HG02610 (cell line): Measurements from ENCODE around the gene KDM6B.

Experiments used
- ATAC-seq: cut with Tn5 transposase; IDR thresholded peaks from one replicate; pipeline ENCODE4 v1.9.1; 2021; ENCODE audit warnings: mild to moderate bottlenecking, moderate library complexity; ENCODE audit not compliant: unreplicated experiment

KDM6B gene

DNA sequence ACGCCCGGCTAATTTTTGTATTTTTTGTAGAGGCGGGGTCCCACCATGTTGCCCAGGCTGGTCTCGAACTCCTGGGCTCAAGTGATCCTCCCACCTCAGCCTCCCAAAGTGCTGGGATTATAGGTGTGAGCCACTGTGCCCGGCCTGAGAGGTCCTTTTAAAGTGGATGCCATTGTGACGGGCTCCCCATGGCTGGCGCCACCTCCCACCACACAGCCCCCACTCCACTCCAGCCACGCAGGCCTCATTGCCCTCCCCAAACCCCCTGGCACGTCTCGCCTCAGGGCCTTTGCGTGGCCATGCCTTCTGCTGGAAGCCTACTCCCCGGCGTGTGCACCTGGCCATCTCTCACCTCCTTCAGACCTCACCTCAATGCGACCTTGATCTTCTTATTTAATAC lies 11.9 kb upstream of the KDM6B start:
- no peak for ATAC-seq

DNA sequence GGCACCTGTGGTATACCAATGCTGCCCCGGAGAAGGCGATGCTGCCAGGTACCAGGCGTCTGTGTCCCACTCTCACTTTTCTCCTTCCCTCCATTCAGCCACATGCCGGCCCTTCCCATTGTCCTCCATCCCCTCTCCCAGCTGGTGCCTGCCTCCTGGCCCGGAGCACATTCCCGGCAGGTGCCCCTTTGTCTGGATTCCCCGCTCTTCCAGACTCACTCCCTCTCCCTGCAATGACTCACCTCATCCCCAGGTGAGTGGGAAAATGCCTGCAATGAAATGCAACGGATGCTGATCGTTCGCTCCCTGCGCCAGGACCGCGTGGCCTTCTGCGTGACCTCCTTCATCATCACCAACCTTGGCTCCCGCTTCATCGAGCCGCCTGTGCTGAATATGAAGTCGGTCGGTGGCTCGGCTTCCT lies 10.4 kb upstream of the KDM6B start:
- no peak for ATAC-seq

DNA sequence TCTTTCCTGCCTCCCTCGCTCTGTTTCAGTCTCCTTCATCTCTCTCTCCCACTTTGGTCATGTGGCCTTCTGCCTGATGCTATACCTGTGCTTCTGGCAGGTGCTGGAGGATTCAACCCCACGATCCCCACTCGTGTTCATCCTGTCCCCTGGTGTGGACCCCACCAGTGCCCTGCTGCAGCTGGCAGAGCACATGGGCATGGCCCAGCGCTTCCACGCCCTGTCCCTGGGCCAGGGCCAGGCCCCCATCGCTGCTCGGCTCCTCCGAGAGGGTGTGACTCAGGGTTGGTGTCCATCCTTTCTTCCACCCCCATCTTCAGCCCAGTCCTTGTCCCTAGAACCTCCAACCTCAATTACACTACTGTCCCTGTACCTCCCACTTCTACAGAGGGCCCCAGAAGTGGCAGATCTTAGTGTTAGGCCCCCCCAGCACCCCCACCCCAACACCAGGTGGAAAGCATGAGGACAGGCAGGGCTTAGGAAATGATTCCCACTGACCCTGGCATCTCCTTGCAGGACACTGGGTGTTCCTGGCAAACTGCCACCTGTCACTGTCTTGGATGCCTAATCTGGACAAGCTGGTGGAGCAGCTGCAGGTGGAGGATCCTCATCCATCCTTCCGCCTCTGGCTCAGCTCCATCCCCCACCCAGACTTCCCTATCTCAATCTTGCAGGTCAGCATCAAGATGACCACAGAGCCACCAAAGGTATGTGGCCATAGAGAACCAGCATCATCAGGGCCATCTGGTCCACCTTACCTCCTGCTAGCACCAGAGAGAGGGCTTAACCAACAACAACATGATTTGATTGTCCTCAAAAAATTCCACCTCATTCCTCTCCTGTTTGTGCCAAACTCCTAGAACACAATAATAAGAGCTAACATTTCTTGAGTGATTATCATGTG lies 9.7 kb upstream of the KDM6B start:
- ATAC-seq, result no peak

DNA sequence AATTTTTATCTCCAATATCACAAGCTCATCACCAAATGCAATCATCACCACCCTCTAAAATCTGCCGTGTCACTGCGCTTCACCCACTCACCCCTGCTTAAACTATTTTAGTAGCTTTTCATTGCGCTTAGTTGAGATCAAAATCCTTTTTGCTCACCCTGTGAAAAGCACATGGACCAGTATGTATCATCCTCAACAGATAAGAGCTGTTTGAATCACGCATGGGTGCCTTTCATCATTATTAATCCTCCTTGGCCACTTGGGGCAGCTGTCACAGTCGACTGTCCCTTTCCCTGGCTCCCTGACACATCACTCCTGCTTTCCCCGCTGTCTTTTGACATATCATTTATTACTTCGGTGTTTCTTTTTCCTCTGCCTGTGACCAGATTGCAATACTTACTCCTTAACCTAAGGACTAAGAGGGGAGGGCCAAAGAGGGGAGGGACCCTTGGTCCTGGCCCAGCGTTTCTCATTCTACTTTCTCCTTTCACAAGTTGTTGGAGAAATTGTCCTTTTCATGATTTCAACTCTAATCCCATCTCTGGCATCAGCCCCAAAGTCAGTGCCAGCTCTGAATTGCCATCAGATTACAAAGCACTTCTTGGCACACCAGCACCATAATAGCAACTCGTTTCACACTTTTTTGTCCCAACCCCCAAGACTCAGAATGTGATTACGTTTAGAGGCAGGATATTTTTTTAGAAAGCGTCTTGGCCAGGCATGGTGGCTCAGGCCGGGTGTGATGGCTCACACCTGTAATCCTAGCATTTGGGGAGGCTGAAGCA lies 8.6 kb upstream of the KDM6B start:
- ATAC-seq, result no peak

DNA sequence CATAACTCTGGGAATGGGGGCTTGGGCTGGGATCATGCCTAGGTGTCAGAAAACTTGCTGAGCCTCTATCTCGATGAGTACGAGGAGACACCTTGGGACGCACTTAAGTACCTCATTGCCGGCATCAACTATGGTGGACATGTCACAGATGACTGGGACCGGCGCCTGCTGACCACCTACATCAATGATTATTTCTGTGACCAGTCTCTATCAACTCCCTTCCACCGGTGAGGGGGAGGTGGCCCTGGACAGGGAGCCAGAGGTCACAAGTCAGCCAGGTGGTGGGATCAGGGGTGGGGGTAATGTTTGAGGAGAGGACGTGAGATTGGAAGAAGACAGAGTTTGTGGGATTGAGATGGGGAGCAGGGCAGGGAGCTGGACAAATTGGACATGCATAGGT lies 3.4 kb upstream of the KDM6B start:
- no peak for ATAC-seq

DNA sequence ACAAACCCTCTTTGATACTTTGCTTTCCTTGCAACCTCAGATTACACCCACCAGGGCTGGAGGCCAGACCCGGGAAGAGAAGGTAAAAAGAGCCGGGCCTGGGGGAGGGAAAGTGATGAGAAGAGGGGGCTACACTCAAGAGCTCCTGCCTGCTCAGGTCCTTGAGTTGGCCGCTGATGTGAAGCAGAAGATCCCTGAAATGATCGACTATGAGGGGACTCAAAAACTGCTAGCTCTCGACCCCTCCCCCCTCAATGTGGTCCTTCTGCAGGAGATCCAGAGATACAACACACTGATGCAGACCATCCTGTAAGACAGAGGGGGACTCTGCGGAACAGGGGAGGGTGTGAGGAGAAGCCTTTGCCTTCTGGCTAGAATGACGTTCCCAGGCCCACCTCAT lies 2.8 kb upstream of the KDM6B start:
- no peak for ATAC-seq

DNA sequence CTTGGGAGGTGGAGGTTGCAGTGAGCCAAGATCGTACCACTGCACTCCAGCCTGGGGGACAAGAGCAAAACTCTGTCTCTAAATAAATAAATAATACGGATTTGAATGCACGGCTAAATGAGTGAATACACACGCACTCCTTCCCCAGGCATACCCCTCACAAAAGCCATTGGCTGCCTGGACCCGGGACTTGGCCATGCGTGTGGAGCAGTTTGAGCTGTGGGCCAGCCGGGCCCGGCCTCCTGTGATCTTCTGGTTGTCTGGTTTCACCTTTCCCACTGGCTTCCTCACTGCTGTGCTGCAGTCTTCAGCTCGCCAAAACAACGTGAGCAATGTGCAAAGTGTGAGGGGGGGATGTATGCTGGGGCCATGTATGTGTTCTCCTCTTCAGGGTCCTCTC lies 1.6 kb upstream of the KDM6B start:
- no peak for ATAC-seq

DNA sequence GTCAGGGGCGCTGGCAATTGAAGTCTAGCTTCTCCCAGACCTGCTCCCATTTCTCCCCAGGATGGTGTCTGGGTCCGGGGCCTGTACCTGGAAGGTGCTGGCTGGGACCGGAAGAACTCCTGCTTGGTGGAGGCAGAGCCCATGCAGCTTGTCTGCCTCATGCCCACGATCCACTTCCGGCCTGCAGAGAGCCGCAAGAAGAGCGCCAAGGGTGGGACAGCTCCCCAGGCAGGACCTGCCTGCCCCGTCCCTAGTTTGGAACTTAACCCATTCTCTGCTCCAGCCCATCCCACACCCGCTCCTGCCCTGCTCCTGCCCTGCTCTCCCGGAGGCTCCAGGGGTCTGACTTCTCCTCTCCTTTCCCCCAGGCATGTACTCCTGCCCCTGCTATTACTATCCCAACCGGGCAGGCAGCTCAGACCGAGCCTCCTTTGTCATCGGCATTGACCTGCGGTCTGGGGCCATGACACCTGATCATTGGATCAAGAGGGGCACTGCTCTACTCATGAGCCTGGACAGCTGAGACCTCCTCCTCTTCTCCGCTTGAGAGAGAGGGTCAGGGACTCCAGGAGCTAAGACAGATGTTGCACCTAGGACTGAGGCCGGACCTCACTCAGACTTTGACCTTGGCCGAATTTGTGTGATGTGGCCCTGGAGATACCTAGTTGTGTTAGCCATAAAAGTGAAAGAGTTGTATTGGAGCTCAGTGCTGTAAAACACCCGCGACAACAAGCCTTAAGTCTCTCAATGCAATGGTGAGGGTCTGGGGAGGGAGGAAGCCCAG lies 814 bp upstream of the KDM6B start:
- ATAC-seq, result no peak

DNA sequence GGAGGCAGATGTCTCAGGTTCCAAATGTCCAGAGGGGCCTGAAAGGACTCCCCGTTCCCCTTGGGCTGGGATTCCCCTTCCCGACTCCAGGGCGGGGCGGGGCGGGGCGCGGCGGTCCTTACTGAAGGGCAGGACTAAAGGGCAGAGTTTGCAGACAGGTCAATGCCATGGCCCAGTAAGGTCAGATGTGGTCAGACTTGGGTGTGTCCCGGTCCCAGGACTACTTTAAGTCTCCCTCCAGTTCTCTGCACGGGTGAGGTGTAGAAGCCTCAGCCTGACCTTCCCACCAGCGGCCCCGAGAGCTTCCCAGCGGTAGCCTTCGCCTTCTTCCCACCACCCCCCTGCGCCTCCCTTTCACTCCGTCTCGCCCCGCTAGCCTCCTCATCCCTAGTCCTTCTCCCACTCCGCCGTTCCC lies 532 bp downstream of the KDM6B start:
- ATAC-seq, result no peak

DNA sequence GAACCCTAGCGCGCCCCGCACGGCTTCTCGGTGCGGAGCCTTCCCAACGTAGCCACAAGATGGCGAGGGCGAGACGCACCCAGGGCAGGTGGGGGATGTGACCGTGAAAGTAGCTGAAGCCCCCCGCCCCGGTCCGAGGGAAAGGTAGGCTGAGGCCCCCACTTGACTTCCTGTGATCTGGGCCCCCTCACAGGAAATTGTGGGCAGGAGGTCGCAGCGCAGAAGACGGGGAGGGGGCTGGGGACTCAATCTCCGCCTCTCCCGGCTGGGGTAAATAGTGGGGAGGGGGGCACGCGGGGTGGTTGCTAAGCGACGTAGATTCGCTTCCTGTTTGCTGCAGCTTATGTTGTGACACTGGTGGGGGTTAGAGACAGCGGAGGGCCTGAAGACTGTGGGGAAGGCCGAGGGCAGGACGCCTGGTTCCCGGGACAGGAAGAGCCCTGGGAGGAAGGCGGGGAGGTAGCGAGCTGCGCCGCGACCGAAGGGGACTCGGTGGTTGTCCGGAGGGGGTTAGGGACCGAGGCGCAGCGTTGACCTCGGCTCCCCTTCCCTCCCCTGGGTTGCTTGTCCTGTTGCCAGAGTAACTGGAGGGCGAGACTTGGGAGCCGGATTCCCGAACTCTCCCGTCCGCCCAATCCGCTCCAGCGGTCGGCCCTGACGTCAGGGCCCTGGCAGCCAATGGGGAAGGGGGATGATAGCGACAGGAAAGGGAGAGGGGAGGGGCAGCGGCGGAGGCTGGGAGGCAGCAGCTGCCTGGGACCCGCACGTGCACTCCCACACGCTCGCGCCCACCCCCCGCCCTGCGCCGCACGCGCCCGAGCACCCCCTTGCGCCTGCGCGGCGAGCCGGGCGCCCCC lies 1.2 kb downstream of the KDM6B start:
- peak; percentile 46 for ATAC-seq

DNA sequence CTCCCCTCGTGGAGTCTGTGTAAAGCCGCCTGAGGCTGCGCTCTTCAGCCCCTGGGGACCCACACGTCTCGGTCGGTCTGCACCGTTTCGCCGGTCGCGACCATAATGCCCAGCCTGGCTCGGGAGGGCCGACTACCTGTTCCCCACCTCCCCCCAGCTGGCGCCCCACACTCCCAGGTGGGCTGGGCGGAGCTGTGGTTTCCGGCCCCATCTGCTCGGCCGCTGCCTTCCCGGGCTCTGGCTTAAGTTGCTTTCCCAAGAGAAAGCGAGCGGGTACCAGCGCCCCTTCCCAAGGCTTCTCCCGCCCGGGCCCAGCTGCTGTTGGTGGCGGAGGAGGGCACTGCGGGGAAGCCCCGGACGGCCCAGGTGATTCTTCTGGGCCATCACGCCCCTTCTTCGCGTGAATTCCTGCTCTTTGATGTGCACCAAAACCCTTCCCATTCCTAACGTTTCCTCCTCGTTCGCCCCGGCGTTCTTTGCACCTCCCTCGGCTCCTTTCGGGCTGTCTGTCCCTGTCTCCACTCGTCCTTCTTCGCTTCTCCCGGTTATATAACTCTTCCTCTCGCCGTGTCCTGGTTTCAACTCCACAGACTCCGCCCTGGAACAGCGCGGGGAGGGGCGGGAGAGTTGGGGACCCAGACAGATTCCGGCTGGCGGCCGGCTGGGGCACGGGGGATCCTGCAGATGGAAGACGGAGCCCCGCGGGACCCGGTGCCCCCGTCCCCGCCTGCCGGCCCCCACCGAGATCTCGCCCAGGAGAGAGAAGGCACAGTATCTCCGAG lies 2.0 kb downstream of the KDM6B start:
- no peak for ATAC-seq

DNA sequence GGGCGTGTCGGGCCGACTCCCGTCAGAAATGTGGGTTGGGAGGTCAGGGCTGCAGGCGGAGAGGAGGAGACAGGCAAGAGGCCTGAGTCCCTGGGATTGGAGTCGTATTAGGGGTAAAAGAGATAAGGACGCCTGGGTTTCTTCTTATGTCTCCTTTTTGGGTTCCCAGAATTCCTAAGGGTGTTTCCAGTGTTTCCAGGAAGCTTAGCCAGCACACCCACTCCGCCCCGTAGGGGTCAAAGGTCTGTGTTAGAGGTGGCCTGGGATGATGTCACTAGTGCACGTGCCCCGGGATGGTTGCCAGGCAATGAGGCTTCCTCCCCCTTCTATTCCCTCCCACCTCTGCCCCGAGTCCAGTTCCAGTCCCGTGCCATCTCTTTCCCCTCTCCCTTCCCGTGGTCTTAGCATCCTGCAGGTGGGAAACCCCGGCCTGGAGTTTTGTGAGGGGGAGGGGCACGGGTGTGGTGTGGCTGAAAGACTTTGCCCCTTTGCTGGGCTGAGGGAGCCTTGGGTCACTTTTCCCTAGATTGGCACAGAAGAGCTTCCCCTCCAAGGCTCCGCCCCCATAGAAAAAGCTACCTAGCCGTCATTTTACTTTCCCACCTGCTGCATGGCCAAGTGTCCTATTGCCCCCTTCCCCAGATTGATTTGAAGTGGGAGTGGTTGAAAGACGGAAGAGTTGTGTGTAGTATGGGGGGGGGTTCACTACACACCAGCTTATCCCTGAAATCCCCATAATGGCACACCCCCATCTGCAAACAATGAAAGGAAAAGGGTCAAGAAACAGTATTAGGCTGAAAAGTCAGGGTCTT lies 2.8 kb downstream of the KDM6B start:
- no peak for ATAC-seq

DNA sequence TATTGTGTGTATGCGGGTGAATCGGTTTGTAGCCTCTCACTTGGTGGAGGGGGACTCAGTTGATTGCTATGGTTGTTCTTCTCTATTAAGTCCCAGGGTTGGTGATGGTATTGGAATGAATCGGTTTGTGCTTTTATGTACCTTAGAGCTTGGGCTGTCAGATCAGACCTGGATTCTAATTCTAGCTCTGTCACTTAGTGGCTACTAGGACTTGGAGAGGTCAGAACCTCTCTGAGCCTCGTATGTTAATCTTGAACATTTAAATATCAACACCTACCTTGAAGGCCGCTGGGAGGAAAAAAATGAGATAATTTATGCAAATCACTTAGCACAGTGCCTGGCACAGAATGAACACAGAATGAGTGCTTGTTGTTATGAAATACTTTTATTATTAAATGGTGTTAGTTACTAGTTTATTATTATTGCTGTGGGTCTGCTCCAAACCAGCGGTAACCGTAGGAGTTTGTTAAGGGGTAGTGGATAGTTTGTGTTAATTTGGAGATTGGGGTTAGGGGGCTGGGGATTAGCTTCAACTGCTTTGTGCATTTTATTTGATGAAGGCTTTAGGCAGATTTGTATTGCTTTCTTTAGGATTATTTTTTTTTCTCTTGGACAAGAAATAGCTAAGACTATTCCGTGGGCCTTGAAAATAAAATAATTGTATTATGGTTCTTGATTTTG lies 3.5 kb downstream of the KDM6B start:
- no peak for ATAC-seq

DNA sequence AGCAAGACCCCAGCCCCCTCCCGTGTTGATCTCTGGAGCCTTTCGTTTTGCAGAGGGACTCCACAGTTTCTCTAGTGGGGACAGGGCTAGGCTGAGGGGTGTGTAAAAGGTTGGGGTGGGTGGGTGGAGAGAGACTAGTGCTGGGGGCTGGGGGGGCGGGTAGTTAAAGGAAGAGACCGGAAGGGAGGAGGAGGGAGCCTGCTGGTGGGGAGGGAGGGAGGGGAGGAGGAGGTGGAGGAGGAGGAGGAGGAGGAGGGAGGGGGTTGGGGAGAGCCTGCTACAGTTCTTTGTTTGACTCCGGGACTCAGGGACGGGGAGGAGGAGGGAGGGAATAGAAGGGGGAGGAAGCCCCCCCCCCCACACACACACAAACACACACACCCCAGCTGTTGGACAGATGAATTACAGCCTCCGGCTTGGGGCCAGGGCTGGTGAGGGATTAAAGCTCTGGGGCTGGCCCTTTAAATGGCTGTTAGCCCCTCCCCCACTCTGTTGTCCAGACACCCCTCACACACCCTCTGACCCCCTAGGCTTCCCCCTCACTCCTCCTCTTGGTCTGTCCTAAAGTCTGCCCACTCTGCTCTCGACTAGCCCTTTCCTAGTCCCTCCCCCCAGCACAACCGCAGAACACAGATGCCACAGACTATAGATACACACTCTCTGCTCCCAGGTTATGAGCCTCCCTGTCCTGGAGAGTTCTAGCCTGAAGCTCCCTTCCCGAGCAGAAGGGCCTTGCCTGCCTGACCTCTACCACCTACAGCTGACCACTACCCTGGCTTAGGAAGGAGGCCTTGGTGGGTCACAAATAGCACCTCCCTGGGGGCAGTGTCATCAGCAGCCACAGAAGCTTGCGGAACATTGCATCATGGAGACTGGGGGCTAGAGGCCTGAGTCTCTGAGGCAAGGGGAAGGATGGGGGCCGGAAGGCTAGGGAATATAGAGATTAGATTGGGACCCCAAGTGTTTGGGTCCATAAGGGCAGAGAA lies 4.4 kb downstream of the KDM6B start:
- no peak for ATAC-seq

DNA sequence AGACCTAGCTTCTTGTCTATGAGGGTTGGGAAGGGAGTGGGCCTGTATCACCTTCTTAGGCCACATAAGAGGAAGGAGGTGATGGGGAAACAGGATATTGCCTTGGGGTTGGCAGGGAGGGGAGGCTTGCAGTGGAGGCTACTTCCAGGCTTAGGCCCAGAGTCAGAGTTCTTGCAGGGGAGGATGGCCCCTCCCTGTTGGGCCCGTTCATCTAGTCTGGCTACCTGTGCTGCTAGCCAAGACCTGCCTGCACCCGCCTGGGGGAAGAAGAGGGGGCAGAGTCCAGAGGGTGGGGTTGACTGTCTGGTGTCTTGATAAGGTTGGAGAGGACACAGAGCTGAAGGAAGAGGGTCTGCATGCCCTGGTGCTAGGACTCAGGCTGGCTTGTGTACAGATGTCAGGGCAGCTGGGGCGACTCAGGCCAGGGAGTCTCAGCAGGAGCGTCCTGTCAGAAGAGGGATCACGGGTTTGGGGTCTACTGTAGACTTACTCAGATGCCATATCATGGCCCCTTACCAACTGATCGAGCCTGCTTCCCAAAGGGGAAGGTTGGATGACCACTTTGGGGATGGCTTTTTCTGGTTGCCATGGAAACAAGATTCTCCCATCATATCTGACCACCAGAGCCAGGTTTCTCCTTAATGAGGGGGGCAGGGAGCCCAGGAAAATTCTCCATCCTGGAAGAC lies 5.3 kb downstream of the KDM6B start:
- ATAC-seq, result no peak

DNA sequence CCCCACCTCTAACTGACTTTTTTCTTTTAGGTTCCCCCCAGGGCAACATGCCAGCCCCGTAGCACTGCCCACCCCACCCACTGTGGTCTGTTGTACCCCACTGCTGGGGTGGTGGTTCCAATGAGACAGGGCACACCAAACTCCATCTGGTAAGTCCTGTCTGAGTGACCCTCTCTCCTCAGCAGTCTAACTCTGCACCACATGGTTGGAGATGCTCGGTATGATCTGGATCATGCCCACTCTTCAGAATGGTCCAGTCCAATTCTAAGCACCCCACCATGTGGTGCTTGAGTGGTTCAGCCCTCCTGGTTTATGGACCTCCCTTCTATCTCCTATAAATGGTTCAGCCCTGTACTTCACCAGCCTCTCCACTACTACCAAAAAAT lies 5.9 kb downstream of the KDM6B start:
- no peak for ATAC-seq

DNA sequence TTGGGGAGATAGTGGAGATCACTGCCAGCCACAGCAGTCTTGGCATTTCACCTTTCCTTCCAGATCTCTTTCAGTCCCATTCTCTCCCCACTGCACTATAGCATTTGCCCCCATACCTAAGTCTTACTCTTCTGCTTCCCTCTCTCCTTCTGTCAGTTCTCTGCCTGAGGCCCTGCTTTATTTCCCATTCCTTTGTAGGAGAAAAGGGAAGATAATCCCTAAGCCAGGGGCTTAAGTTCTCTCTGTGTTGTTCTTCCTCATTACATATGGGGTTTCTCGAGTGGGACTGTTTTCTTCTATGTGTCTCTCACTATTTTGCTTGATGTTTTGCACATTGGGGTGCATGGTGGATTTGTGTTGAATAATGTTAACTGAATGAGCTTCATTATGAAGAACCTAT lies 6.4 kb downstream of the KDM6B start:
- no peak for ATAC-seq
